Measurements from ENCODE around the gene PIGK.

DNA sequence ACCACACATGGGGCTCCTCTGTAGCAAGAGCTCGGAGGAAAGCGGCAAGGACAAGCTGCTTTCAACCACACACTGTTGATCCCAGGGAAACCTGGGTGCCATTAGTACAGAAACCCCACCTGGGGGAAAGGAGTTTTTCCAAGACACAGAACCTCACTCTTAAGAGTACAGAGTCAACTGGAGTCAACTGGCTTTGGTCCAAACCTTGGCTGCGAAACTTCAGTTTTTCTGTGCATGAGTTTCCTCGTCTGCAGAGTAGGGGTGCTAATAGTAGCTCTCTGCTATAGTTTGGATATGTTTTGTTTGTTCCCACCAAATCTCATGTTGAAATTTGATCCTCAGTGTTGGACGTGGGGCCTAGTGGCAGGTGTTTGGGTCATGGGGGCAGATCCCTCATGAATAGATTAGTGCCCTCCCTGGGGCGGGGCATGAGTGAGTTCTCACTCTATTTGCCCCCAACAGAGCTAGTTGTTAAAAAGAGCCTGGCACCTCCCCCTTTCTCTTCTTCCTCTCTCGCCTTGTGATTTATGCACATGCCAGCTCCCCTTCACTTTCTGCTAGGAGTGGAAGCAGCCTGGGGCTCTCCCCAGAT lies 161.1 kb downstream of the PIGK start:
- TF ChIP-seq, protein P1, sequence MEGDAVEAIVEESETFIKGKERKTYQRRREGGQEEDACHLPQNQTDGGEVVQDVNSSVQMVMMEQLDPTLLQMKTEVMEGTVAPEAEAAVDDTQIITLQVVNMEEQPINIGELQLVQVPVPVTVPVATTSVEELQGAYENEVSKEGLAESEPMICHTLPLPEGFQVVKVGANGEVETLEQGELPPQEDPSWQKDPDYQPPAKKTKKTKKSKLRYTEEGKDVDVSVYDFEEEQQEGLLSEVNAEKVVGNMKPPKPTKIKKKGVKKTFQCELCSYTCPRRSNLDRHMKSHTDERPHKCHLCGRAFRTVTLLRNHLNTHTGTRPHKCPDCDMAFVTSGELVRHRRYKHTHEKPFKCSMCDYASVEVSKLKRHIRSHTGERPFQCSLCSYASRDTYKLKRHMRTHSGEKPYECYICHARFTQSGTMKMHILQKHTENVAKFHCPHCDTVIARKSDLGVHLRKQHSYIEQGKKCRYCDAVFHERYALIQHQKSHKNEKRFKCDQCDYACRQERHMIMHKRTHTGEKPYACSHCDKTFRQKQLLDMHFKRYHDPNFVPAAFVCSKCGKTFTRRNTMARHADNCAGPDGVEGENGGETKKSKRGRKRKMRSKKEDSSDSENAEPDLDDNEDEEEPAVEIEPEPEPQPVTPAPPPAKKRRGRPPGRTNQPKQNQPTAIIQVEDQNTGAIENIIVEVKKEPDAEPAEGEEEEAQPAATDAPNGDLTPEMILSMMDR (IDR thresholded peaks at IDR 0.05), result no peak
- TF ChIP-seq POLR2A (IDR thresholded peaks at IDR 0.05), result no peak
